ENCODE measurements around the gene FCER1A. TPM values are rescaled to one million over a fixed set of nuclear protein-coding genes. Genes with fewer than 3 reads are reported as not detected.
"Not testable (repeated sequence)": the region's sequence is repeated elsewhere in the genome, so short reads cannot be mapped to it uniquely, and the experiment has no call there.

Gene FCER1A
- total RNA-seq, 1 donor from 2014 or later, result not detected

DNA sequence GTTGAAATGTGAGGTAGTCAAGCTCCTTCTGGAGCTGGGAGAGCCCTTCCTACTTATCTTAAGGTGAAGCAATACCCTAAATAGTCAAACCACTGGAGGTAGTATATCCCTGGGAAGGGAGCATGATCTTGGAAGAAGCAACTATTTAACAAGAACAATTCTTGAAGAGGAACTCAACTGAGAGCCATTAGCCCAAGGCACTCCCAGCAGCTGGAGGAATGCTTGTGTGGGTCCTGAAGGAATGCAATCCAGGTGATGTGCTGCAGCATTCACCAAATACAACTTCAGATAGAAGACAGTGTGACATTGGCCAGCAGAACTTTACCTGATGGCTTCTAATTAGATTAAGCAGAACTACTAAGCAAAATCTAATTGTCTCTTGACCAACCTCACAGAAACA is 9.5 kb downstream of the FCER1A start:
- Mint-ChIP-seq H3K4me1 (ENCODE audit: low read depth) (no peaks in the 10 kb centered on the region), H3K27me3 (ENCODE audit: insufficient read depth) (no peaks in the 10 kb centered on the region), H3K9me3 (no peaks in the 10 kb centered on the region), H3K36me3 (ENCODE audit: low read depth) (no peaks in the 10 kb centered on the region), H3K27ac (no peak overlapping the region), H3K4me3 (no peak overlapping the region)
- intact Hi-C loops (cut with micrococcal nuclease), result no loop called here
- DNase-seq (ENCODE audit: low spot score), result no peak

- H3K36me3 Mint-ChIP-seq (ENCODE audit: low read depth), result no peaks in the 10 kb centered on the region
- no peak for DNase-seq (ENCODE audit: low spot score)
- no peaks in the 10 kb centered on the region for H3K27me3 Mint-ChIP-seq (ENCODE audit: insufficient read depth)
- no peaks in the 10 kb centered on the region for H3K4me1 Mint-ChIP-seq (ENCODE audit: low read depth)
- no peaks in the 10 kb centered on the region for H3K9me3 Mint-ChIP-seq
- intact Hi-C loops (cut with micrococcal nuclease), result no loop called here
- no peak overlapping the region for H3K27ac Mint-ChIP-seq
- no peak overlapping the region for H3K4me3 Mint-ChIP-seq
Measured at GRCh38 chr1:159315381-159315780, 13.2 kb downstream of the FCER1A start.

- H3K4me1 Mint-ChIP-seq (ENCODE audit: low read depth), result no peaks in the 10 kb centered on the region
- intact Hi-C loops (cut with micrococcal nuclease), result no loop called here
Measured at GRCh38 chr1:159318784-159319551, 16.8 kb downstream of the FCER1A start.

GRCh38 chr1:159334797-159335196 is 32.7 kb downstream of the FCER1A start:
- DNase-seq (ENCODE audit: low spot score), result no peak
- no peaks in the 10 kb centered on the region for H3K4me1 Mint-ChIP-seq (ENCODE audit: low read depth)
- no peaks in the 10 kb centered on the region for H3K9me3 Mint-ChIP-seq
- intact Hi-C loops (cut with micrococcal nuclease), result no loop called here
- no peak overlapping the region for H3K27ac Mint-ChIP-seq
- H3K36me3 Mint-ChIP-seq (ENCODE audit: low read depth), result no peaks in the 10 kb centered on the region
- H3K4me3 Mint-ChIP-seq, result no peak overlapping the region
- H3K27me3 Mint-ChIP-seq (ENCODE audit: insufficient read depth), result no peaks in the 10 kb centered on the region

More at GRCh38 chr1:159318784-159319551, 16.8 kb downstream of the FCER1A start:
- Mint-ChIP-seq H3K4me3 (no peak overlapping the region), H3K27me3 (ENCODE audit: insufficient read depth) (no peaks in the 10 kb centered on the region), H3K36me3 (ENCODE audit: low read depth) (no peaks in the 10 kb centered on the region), H3K9me3 (no peaks in the 10 kb centered on the region), H3K27ac (no peak overlapping the region)
- no peak for DNase-seq (ENCODE audit: low spot score)

- intact Hi-C loops (cut with micrococcal nuclease), result no loop called here
- no peak for DNase-seq (ENCODE audit: low spot score)
- Mint-ChIP-seq H3K36me3 (ENCODE audit: low read depth) (no peaks in the 10 kb centered on the region), H3K4me3 (no peak overlapping the region), H3K27me3 (ENCODE audit: insufficient read depth) (no peaks in the 10 kb centered on the region), H3K27ac (no peak overlapping the region), H3K9me3 (no peaks in the 10 kb centered on the region), H3K4me1 (ENCODE audit: low read depth) (no peaks in the 10 kb centered on the region)
Measured at GRCh38 chr1:159338018-159338417, 35.9 kb downstream of the FCER1A start.

- DNase-seq (ENCODE audit: low spot score), result no peak
- Mint-ChIP-seq H3K4me1 (ENCODE audit: low read depth) (no peaks in the 10 kb centered on the region), H3K9me3 (no peaks in the 10 kb centered on the region), H3K36me3 (ENCODE audit: low read depth) (no peaks in the 10 kb centered on the region), H3K4me3 (no peak overlapping the region), H3K27me3 (ENCODE audit: insufficient read depth) (no peaks in the 10 kb centered on the region), H3K27ac (no peak overlapping the region)
- intact Hi-C loops (cut with micrococcal nuclease), result no loop called here
Measured at GRCh38 chr1:159339536-159339935, 37.4 kb downstream of the FCER1A start.

- Mint-ChIP-seq H3K36me3 (ENCODE audit: low read depth) (no peaks in the 10 kb centered on the region), H3K4me3 (no peak overlapping the region), H3K4me1 (ENCODE audit: low read depth) (no peaks in the 10 kb centered on the region), H3K9me3 (no peaks in the 10 kb centered on the region), H3K27me3 (ENCODE audit: insufficient read depth) (no peaks in the 10 kb centered on the region), H3K27ac (no peak overlapping the region)
- no peak for DNase-seq (ENCODE audit: low spot score)
- intact Hi-C loops (cut with micrococcal nuclease), result no loop called here
Measured at GRCh38 chr1:159341736-159342135, 39.6 kb downstream of the FCER1A start.

- Mint-ChIP-seq H3K36me3 (ENCODE audit: low read depth) (no peaks in the 10 kb centered on the region), H3K4me1 (ENCODE audit: low read depth) (no peaks in the 10 kb centered on the region), H3K27ac (no peak overlapping the region), H3K4me3 (no peak overlapping the region), H3K9me3 (no peaks in the 10 kb centered on the region), H3K27me3 (ENCODE audit: insufficient read depth) (no peaks in the 10 kb centered on the region)
- DNase-seq (ENCODE audit: low spot score), result no peak
- intact Hi-C loops (cut with micrococcal nuclease), result no loop called here
Measured at GRCh38 chr1:159342761-159343425, 40.8 kb downstream of the FCER1A start.

DNA sequence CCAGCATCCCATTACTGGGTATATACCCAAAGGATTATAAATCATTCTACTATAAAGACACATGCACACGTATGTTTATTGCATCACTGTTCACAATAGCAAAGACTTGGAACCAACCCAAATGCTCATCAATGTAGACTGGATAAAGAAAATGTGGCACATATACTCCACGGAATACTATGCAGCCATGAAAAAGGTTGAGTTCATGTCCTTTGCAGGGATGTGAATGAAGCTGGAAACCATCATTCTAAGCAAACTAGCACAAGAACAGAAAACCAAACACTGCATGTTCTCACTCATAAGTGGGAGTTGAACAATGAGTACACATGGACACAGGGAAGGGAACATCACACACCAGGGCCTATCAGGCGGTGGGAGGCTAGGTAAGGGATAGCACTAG is 47.2 kb downstream of the FCER1A start:
- intact Hi-C loops (cut with micrococcal nuclease); H3K4me1 Mint-ChIP-seq (ENCODE audit: low read depth): not testable (repeated sequence)

GRCh38 chr1:159352436-159352835 is 50.3 kb downstream of the FCER1A start:
- no peaks in the 10 kb centered on the region for H3K4me1 Mint-ChIP-seq (ENCODE audit: low read depth)
- H3K4me3 Mint-ChIP-seq, result no peak overlapping the region
- peaks cover 1% of the 10 kb centered on the region for H3K27me3 Mint-ChIP-seq (ENCODE audit: insufficient read depth)
- intact Hi-C loops (cut with micrococcal nuclease), result no loop called here
- H3K27ac Mint-ChIP-seq, result no peak overlapping the region
- no peaks in the 10 kb centered on the region for H3K36me3 Mint-ChIP-seq (ENCODE audit: low read depth)
- no peak for DNase-seq (ENCODE audit: low spot score)
- peaks cover 7% of the 10 kb centered on the region for H3K9me3 Mint-ChIP-seq

More for the DNA sequence above, 47.2 kb downstream of the FCER1A start:
- not testable (repeated sequence) for H3K27ac Mint-ChIP-seq; DNase-seq (ENCODE audit: low spot score); H3K27me3 Mint-ChIP-seq (ENCODE audit: insufficient read depth); H3K36me3 Mint-ChIP-seq (ENCODE audit: low read depth); H3K9me3 Mint-ChIP-seq; H3K4me3 Mint-ChIP-seq

Other genes with a start within 250 kb of the FCER1A start
- 49.0 and 52.9 TPM in 2 replicates for gene AIM2, start 225.6 kb upstream of the FCER1A start, total RNA-seq
- not detected in 2 replicates for gene CADM3, start 130.7 kb upstream of the FCER1A start, total RNA-seq
- not detected in 2 replicates for gene ACKR1, start 97.5 kb upstream of the FCER1A start, total RNA-seq
- gene OR10J4, start 129.9 kb downstream of the FCER1A start, total RNA-seq, result not detected in 2 replicates
- not detected in 2 replicates for gene OR10J1, start 137.4 kb downstream of the FCER1A start, total RNA-seq
- not detected in 2 replicates for gene OR10J5, start 233.7 kb downstream of the FCER1A start, total RNA-seq

All from activated T-helper 1 cell treated with anti-CD3 and anti-CD28 coated beads, Interleukin-12 subunit alpha, Interleukin-12 subunit beta, Interleukin-2, Interleukin-4 antibody, amounts not matched to agents 30 ng/mL and 10 ng/mL and 1 ng/mL, durations not matched to agents 14 hours and 24 hours and 36 hours (primary cell).